Activated CD4-positive, alpha-beta memory T cell treated with anti-CD3 and anti-CD28 coated beads, Interleukin-2, amount 10 ng/mL, durations not matched to agents 7 days and 5 days (primary cell): Measurements from ENCODE around the gene FAM186B. TPM values are rescaled to one million over a fixed set of nuclear protein-coding genes. Genes with fewer than 3 reads are reported as not detected.

ENCODE experiments used
- CTCF ChIA-PET: fragments of 350-600 bp; sonication (Branson Sonifier 250); formaldehyde crosslinking; loops from one replicate; lab custom pipeline; 2021; ENCODE audit warnings: antibody characterized with exemption, inconsistent platforms; lab: Charles Lee
- POLR2A ChIA-PET: fragments of 350-600 bp; sonication (Branson Sonifier 250); formaldehyde crosslinking; loops from one replicate; lab custom pipeline; 2021; ENCODE audit warnings: antibody characterized with exemption; lab: Charles Lee
- DNase-seq: peaks from one replicate; pipeline ENCODE4 v3.0.0-alpha.2; 2020
- H3K27ac Mint-ChIP-seq: one replicate; pipeline ENCODE4 v1.8.0; 2021; ENCODE audit warnings: mild to moderate bottlenecking, mixed read lengths
- H3K27me3 Mint-ChIP-seq: one replicate; pipeline ENCODE4 v1.8.0; 2021; ENCODE audit warnings: mixed read lengths
- H3K36me3 Mint-ChIP-seq: one replicate; pipeline ENCODE4 v1.8.0; 2021; ENCODE audit warnings: low read depth, mixed read lengths
- H3K4me1 Mint-ChIP-seq: one replicate; pipeline ENCODE4 v1.8.0; 2021; ENCODE audit warnings: mixed read lengths
- H3K4me3 Mint-ChIP-seq: one replicate; pipeline ENCODE4 v1.8.0; 2021; ENCODE audit warnings: mild to moderate bottlenecking, mixed read lengths
- H3K9me3 Mint-ChIP-seq: one replicate; pipeline ENCODE4 v1.8.0; 2021; ENCODE audit warnings: mixed read lengths
- total RNA-seq, 2 experiments: library from RNA; stranded (reverse); gene quantifications; one replicate each; pipeline ENCODE4 v1.2.3, GENCODE V29; 2021

The FAM186B gene
- total RNA-seq, 2 experiments from 2014 or later = not detected

- no peaks in the 10 kb centered on the region for H3K36me3 Mint-ChIP-seq
- H3K27ac Mint-ChIP-seq = no peak overlapping the region
- no peaks in the 10 kb centered on the region for H3K9me3 Mint-ChIP-seq
- POLR2A ChIA-PET = interaction anchor here (0.8 to 1.8 kb wide), 3 partner anchors 9 to 44 kb away, joined by 3 to 7 read pairs (median 3); partner anchors contain the start of genes MCRS1 and PRPF40B
- DNase-seq = no peak
- CTCF ChIA-PET = interaction anchor here (1.2 to 4.7 kb wide), 5 partner anchors 11 to 220 kb away, joined by 3 to 45 read pairs (median 14); partner anchors contain the start of gene MCRS1
- H3K4me1 Mint-ChIP-seq = peaks cover 21% of the 10 kb centered on the region
- no peaks in the 10 kb centered on the region for H3K27me3 Mint-ChIP-seq
- no peak overlapping the region for H3K4me3 Mint-ChIP-seq
Measured at GRCh38 chr12:49578471-49579112, 26.8 kb downstream of the FAM186B start.

DNA sequence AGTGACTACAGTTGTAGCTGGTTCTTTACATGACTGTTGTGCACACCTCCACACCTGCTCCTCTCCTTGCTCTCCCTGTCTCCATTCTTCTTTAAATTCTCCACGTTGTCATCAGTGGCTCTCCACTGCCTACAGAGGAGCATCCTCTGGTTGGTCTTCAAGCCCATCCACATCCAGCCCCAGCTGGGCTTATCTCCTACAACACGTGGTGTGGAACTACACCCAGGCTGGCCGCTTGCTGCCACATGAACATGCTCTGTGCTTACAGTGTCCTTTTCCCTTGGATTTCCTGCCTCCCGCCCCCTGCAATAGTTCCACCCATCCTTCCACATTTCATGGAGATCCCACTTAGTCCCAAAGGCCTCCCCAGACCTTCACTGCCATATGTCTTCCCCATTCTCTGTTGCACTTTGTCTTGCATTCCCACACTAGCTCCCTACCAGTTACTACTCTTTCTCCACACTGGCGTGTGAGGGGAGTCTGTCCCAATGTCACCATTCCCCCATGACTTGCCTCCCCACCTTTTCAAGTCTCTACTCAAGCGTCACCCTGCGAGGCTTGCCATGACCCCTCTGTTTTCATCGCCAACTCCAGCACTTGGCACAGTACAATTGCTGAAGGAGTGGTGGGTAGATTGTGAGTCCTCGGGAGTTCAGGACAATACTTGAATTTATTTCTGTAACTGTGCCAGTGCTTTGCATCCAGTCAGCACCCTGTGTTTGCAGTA is 27.7 kb downstream of the FAM186B start:
- CTCF ChIA-PET = interaction anchor here (2.2 to 4.7 kb wide), 2 partner anchors 15 to 219 kb away, joined by 14 to 41 read pairs; no protein-coding TSS in a partner anchor
- POLR2A ChIA-PET = interaction anchor here (0.7 to 1.8 kb wide), 5 partner anchors 8 to 45 kb away, joined by 3 to 7 read pairs (median 3); partner anchors contain the start of gene MCRS1
- H3K27me3 Mint-ChIP-seq = no peaks in the 10 kb centered on the region
- H3K36me3 Mint-ChIP-seq = no peaks in the 10 kb centered on the region
- DNase-seq = no peak
- no peak overlapping the region for H3K4me3 Mint-ChIP-seq
- peak overlapping the region; percentile 5 for H3K27ac Mint-ChIP-seq
- no peaks in the 10 kb centered on the region for H3K9me3 Mint-ChIP-seq
- H3K4me1 Mint-ChIP-seq = peaks cover 21% of the 10 kb centered on the region

DNA sequence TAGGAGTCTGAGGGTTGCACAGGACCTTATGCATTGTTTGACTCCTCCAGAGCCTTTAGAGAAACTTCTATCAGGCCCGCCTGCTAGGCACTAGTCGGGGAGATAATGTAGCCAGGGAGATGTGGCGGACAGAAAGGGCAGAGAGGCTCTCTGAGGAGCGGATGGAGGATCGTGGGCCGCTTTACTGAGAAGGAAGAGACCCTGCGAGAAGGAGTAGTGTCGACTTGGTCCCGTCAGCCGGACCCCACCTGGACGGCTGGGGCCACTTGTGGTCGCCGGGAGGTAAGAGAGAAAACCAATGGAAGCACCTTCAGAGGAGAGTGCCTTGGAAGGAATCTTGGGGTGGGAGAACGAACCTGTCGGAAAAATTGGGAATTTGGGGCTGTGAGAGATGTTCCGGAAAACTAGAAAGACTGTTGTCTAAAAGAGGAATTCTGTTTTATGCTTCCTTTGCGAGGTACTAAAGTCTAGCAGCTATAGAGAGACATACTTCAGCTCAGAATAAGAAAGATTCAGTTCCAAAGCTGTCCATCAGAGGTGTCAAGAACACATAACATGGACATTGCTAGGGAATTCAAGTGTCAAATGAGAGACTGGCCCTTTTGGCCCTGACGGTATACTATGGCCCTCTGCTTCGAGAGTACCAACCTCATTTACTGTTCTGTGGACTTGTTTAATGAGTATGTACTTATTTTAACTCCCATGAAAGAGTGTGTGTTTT is 36.8 kb downstream of the FAM186B start:
- ChIA-PET CTCF (interaction anchor here (0.6 to 1.1 kb wide), 3 partner anchors 12 to 202 kb away, joined by 3 to 7 read pairs (median 3); no protein-coding TSS in a partner anchor), POLR2A (interaction anchor here (0.6 to 1.0 kb wide), 4 partner anchors 12 to 246 kb away, joined by 3 read pairs; partner anchors contain the start of gene TROAP)
- peak overlapping the region; percentile 89 for H3K27ac Mint-ChIP-seq
- no peaks in the 10 kb centered on the region for H3K27me3 Mint-ChIP-seq
- H3K36me3 Mint-ChIP-seq = peaks cover 24% of the 10 kb centered on the region
- no peak for DNase-seq
- no peaks in the 10 kb centered on the region for H3K9me3 Mint-ChIP-seq
- H3K4me1 Mint-ChIP-seq = peaks cover 57% of the 10 kb centered on the region
- peak overlapping the region; percentile 97 for H3K4me3 Mint-ChIP-seq

DNA sequence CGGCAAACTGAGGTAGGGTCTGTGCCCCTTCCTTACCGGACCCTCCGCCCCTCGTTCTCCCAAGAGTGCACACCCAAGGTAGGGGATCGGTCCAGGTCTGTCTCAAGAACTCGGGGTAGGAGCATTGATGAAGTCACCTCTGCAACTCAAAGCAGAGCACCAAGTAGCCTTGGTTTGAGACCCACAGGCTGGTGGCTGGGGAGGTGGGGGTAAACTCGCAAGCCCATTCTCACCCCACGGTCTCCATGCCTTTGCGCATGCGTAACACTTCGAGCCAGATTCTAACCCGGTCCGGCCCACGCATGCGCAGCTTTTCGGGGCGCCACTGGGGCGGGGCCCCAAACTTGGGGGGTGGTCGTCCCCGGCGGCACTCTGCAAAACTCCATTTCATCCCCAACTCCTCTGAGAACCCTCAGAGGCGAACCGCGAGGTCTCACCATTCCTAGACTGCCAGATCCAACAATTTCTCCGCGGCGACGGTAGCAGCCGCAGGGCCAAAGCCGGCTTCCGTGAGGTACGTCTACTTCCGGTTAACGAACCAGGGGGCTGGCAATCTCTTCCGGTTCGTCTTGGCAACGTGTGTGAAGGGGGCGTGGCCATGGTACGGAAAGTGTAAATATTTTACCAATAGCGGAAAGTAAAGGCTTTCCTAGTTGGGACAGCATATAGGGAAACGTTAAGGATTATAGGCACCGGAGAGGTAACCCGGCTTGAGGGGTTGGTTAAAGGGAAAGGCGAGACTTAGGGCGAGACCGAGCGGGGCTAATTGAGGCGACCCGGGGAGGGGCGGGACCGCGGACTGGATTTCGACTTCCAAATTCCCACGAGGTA is 37.6 kb downstream of the FAM186B start, which contains the start of gene MCRS1:
Gene MCRS1 (minus strand): TSS at position 532 of the 831 bp plus-strand sequence. CDS start 1,411 bp downstream, outside the sequence.
- DNase-seq = peak; percentile 90
- Mint-ChIP-seq H3K27me3 (no peaks in the 10 kb centered on the region), H3K4me1 (peaks cover 65% of the 10 kb centered on the region), H3K36me3 (peaks cover 31% of the 10 kb centered on the region), H3K4me3 (peak within 1 kb of the TSS; percentile 97), H3K9me3 (no peaks in the 10 kb centered on the region), H3K27ac (peak within 1 kb of the TSS; percentile 89)
- ChIA-PET CTCF (interaction anchor here (0.5 to 2.4 kb wide), 10 partner anchors 11 to 201 kb away, joined by 3 to 11 read pairs (median 5); partner anchors contain the start of genes PRPF40B and TMBIM6), POLR2A (interaction anchor here (0.6 to 5.9 kb wide), 11 partner anchors 9 to 438 kb away, joined by 3 to 76 read pairs (median 6); partner anchors contain the start of genes PRPF40B, SPATS2 and TUBA1B)

DNA sequence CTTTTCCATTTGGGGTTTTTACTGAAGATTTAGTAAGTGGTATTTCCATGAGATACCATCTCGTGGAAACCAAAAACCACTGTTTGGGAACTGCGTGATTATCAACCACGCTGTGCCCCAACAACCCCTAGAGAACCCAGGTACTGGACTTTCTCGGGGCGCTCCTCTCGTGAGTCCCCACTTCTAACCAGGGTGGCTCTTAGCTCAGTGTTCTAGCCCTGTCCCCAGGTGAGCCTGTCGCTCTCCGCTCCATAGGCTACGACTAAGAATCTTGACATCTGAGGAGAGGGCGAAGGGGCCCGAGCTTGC is 38.2 kb downstream of the FAM186B start:
- peak overlapping the region; percentile 97 for H3K4me3 Mint-ChIP-seq
- peaks cover 37% of the 10 kb centered on the region for H3K36me3 Mint-ChIP-seq
- CTCF ChIA-PET = interaction anchor here (1.3 to 2.4 kb wide), 7 partner anchors 12 to 174 kb away, joined by 3 to 11 read pairs (median 6); partner anchors contain the start of genes PRPF40B and TMBIM6

GRCh38 chr12:49566361-49566760 is 39.1 kb downstream of the FAM186B start:
- Mint-ChIP-seq H3K36me3 (peaks cover 46% of the 10 kb centered on the region), H3K4me3 (peak overlapping the region; percentile 9), H3K27me3 (no peaks in the 10 kb centered on the region), H3K9me3 (no peaks in the 10 kb centered on the region), H3K27ac (peak overlapping the region; percentile 36), H3K4me1 (peaks cover 73% of the 10 kb centered on the region)
- DNase-seq = no peak
- CTCF ChIA-PET = interaction anchor here (1.9 to 2.4 kb wide), 3 partner anchors 14 to 175 kb away, joined by 6 to 11 read pairs (median 11); partner anchors contain the start of genes PRPF40B and TMBIM6
- POLR2A ChIA-PET = interaction anchor here (1.5 to 5.9 kb wide), 7 partner anchors 13 to 436 kb away, joined by 5 to 76 read pairs (median 9); partner anchors contain the start of genes PRPF40B, SPATS2, TMBIM6 and TUBA1B

More for the DNA sequence above, 38.2 kb downstream of the FAM186B start:
- Mint-ChIP-seq H3K9me3 (no peaks in the 10 kb centered on the region), H3K4me1 (peaks cover 70% of the 10 kb centered on the region), H3K27me3 (no peaks in the 10 kb centered on the region), H3K27ac (peak overlapping the region; percentile 89)
- DNase-seq = no peak
- POLR2A ChIA-PET = interaction anchor here (0.6 to 5.9 kb wide), 12 partner anchors 8 to 437 kb away, joined by 3 to 76 read pairs (median 6); partner anchors contain the start of genes PRPF40B, SPATS2, TMBIM6 and TUBA1B

- ChIA-PET POLR2A (interaction anchor here (0.6 to 5.9 kb wide), 10 partner anchors 11 to 711 kb away, joined by 3 to 76 read pairs (median 4); partner anchors contain the start of genes SPATS2 and TMBIM6), CTCF (interaction anchor here (0.6 to 6.6 kb wide), 8 partner anchors 13 to 506 kb away, joined by 4 to 41 read pairs (median 8); partner anchors contain the start of genes PRPF40B and TMBIM6)
- H3K4me1 Mint-ChIP-seq = peaks cover 77% of the 10 kb centered on the region
- DNase-seq = peak; percentile 33
- peaks cover 53% of the 10 kb centered on the region for H3K36me3 Mint-ChIP-seq
- no peaks in the 10 kb centered on the region for H3K9me3 Mint-ChIP-seq
- peak overlapping the region; percentile 38 for H3K4me3 Mint-ChIP-seq
- H3K27ac Mint-ChIP-seq = peak overlapping the region; percentile 80
- no peaks in the 10 kb centered on the region for H3K27me3 Mint-ChIP-seq
Measured at GRCh38 chr12:49565406-49566265, 39.8 kb downstream of the FAM186B start.

- H3K4me3 Mint-ChIP-seq = peak overlapping the region; percentile 19
- ChIA-PET POLR2A (interaction anchor here (0.6 to 5.9 kb wide), 9 partner anchors 12 to 710 kb away, joined by 3 to 76 read pairs (median 3); partner anchors contain the start of genes PRPF40B, SPATS2 and TMBIM6), CTCF (interaction anchor here (0.6 to 6.6 kb wide), 6 partner anchors 12 to 506 kb away, joined by 4 to 41 read pairs (median 12); partner anchors contain the start of gene PRPF40B)
- peak; percentile 58 for DNase-seq
- peaks cover 77% of the 10 kb centered on the region for H3K4me1 Mint-ChIP-seq
- no peaks in the 10 kb centered on the region for H3K27me3 Mint-ChIP-seq
- no peaks in the 10 kb centered on the region for H3K9me3 Mint-ChIP-seq
- peaks cover 61% of the 10 kb centered on the region for H3K36me3 Mint-ChIP-seq
- peak overlapping the region; percentile 80 for H3K27ac Mint-ChIP-seq
Measured at GRCh38 chr12:49564686-49565405, 40.6 kb downstream of the FAM186B start.

GRCh38 chr12:49563951-49564685 is 41.3 kb downstream of the FAM186B start:
- peak overlapping the region; percentile 80 for H3K27ac Mint-ChIP-seq
- DNase-seq = no peak
- no peaks in the 10 kb centered on the region for H3K27me3 Mint-ChIP-seq
- no peaks in the 10 kb centered on the region for H3K9me3 Mint-ChIP-seq
- H3K36me3 Mint-ChIP-seq = peaks cover 66% of the 10 kb centered on the region
- ChIA-PET CTCF (interaction anchor here (1.0 to 6.6 kb wide), 5 partner anchors 11 to 206 kb away, joined by 4 to 41 read pairs (median 21); partner anchors contain the start of gene PRPF40B), POLR2A (interaction anchor here (0.6 to 5.9 kb wide), 9 partner anchors 11 to 242 kb away, joined by 3 to 76 read pairs (median 3); partner anchors contain the start of genes PRPF40B, TMBIM6 and TROAP)
- H3K4me3 Mint-ChIP-seq = peak overlapping the region; percentile 19
- H3K4me1 Mint-ChIP-seq = peaks cover 77% of the 10 kb centered on the region
